ENCODE measurements around the gene LRRK2. TPM values are rescaled to one million over a fixed set of nuclear protein-coding genes. Genes with fewer than 3 reads are reported as not detected.
"Not testable (repeated sequence)": the region's sequence is repeated elsewhere in the genome, so short reads cannot be mapped to it uniquely, and the experiment has no call there.

Gene LRRK2
- total RNA-seq, 1 donor from 2014 or later = not detected

DNA sequence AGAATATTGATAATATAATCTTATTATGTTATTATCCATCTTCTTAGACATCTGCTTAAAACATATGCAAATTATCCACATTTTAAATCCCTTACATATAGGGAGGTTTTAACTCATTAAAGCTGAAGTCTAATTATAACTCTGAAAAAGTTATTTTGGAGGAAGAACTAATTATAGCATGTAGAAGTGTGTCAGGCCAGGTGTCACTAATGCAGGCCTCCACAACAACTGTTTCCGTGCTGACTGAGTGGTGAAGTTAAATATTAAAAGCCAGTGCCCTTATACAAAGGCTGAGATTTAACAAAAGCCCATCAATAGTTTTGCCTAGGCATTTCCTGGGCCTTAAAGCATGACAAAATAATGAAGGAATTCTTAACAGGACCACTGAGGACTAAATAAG, 157.4 kb downstream of the LRRK2 start:
- no peak overlapping the region for H3K27ac Mint-ChIP-seq (ENCODE audit: unreplicated experiment)
- peaks cover 4% of the 10 kb centered on the region for H3K9me3 Mint-ChIP-seq (ENCODE audit: unreplicated experiment)
- TF ChIP-seq, protein P1, sequence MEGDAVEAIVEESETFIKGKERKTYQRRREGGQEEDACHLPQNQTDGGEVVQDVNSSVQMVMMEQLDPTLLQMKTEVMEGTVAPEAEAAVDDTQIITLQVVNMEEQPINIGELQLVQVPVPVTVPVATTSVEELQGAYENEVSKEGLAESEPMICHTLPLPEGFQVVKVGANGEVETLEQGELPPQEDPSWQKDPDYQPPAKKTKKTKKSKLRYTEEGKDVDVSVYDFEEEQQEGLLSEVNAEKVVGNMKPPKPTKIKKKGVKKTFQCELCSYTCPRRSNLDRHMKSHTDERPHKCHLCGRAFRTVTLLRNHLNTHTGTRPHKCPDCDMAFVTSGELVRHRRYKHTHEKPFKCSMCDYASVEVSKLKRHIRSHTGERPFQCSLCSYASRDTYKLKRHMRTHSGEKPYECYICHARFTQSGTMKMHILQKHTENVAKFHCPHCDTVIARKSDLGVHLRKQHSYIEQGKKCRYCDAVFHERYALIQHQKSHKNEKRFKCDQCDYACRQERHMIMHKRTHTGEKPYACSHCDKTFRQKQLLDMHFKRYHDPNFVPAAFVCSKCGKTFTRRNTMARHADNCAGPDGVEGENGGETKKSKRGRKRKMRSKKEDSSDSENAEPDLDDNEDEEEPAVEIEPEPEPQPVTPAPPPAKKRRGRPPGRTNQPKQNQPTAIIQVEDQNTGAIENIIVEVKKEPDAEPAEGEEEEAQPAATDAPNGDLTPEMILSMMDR (IDR thresholded peaks at IDR 0.05; ENCODE audit: partially characterized antibody, unreplicated experiment) = no peak
- H3K4me1 Mint-ChIP-seq (ENCODE audit: low read depth, unreplicated experiment) = no peaks in the 10 kb centered on the region
- H3K4me3 Mint-ChIP-seq (ENCODE audit: unreplicated experiment) = no peak overlapping the region
- H3K36me3 Mint-ChIP-seq (ENCODE audit: unreplicated experiment) = no peaks in the 10 kb centered on the region
- no peak for DNase-seq
- peaks cover 2% of the 10 kb centered on the region for H3K27me3 Mint-ChIP-seq (ENCODE audit: unreplicated experiment)

DNA sequence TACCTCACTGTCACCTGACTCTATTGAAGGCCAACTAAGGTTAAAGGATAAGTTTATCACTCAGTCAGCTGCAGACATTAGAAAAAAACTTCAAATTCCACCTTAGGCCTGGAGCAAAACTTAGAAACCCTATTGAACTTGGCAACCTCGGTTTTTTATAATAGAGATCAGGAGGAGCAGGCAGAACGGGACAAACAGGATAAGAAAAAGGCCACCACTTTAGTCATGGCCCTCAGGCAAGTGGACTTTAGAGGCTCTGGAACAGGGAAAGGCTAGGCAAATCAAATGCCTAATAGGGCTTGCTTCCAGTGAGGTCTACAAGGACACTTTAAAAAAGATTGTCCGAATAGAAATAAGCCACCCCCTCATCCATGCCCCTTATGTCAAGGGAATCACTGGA, 162.5 kb downstream of the LRRK2 start:
- H3K36me3 Mint-ChIP-seq (ENCODE audit: unreplicated experiment); H3K27me3 Mint-ChIP-seq (ENCODE audit: unreplicated experiment); H3K27ac Mint-ChIP-seq (ENCODE audit: unreplicated experiment); H3K9me3 Mint-ChIP-seq (ENCODE audit: unreplicated experiment); DNase-seq; H3K4me1 Mint-ChIP-seq (ENCODE audit: low read depth, unreplicated experiment); H3K4me3 Mint-ChIP-seq (ENCODE audit: unreplicated experiment): not testable (repeated sequence)

DNA sequence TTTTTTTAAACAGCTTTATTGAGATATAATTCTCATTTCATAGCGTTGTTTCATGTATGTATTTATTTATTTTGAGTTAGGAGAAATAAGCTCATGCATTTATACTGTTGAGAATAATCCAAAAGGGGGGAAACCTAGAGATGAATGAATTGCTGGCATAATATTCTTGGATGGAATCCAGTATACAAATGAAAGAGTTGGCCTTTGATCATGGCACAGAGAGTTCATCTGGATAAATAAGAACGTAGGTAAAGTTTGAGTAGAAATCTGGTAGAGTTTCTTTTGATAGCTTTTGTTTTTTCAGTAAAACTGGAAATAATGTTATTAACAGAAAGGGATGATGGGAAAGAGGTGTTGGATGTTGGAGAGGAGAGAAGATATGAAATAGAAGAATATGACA, 166.2 kb downstream of the LRRK2 start:
- TF ChIP-seq, protein P1 (IDR thresholded peaks at IDR 0.05; ENCODE audit: partially characterized antibody, unreplicated experiment) = no peak
- Mint-ChIP-seq H3K4me3 (ENCODE audit: unreplicated experiment) (no peak overlapping the region), H3K4me1 (ENCODE audit: low read depth, unreplicated experiment) (no peaks in the 10 kb centered on the region)

DNA sequence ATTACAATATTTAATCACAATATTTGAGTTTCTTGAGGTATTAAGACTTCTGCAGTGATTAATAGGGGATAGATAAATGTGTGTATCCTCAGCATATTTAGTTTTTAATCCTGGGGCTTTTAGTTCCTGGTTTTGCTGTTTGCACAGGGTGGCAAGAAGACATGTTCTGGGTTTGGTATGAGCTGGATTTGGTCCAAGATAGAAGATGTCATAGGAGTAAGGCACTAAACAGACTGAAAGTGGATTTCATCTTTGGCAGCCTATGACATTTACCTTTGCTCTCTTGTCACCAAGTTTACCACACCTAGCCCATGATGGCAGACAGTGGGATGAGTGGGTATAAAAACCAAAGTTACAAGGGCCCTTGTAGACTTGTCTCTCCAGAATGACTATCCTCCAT, 168.2 kb downstream of the LRRK2 start:
- no peaks in the 10 kb centered on the region for H3K27me3 Mint-ChIP-seq (ENCODE audit: unreplicated experiment)
- TF ChIP-seq, protein P1 (IDR thresholded peaks at IDR 0.05; ENCODE audit: partially characterized antibody, unreplicated experiment) = no peak
- peaks cover 5% of the 10 kb centered on the region for H3K36me3 Mint-ChIP-seq (ENCODE audit: unreplicated experiment)
- no peak for DNase-seq
- H3K9me3 Mint-ChIP-seq (ENCODE audit: unreplicated experiment) = peaks cover 1% of the 10 kb centered on the region
- no peak overlapping the region for H3K27ac Mint-ChIP-seq (ENCODE audit: unreplicated experiment)
- no peak overlapping the region for H3K4me3 Mint-ChIP-seq (ENCODE audit: unreplicated experiment)
- peaks cover 8% of the 10 kb centered on the region for H3K4me1 Mint-ChIP-seq (ENCODE audit: low read depth, unreplicated experiment)

More for the DNA sequence above, 166.2 kb downstream of the LRRK2 start:
- H3K36me3 Mint-ChIP-seq (ENCODE audit: unreplicated experiment) = peaks cover 5% of the 10 kb centered on the region
- H3K27me3 Mint-ChIP-seq (ENCODE audit: unreplicated experiment) = no peaks in the 10 kb centered on the region
- H3K9me3 Mint-ChIP-seq (ENCODE audit: unreplicated experiment) = peaks cover 1% of the 10 kb centered on the region
- no peak for DNase-seq
- no peak overlapping the region for H3K27ac Mint-ChIP-seq (ENCODE audit: unreplicated experiment)

DNA sequence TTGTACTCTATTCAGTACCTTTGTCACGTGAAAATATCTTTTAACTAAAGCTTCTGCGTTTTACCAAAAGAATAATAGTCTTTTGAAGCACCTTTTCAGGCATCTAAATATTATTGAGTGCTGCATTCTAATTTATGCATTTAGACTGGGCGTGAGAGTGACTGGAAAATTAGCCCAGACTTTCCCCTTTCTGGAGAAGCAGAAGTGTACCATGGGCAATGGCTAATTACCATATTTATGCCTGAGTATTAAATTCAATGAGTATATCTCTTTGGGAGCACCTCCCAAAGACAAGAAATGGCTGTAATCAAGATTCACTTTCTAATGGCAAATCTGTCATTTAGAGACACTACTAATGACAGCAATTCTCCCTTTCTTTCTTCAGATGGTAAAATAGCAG, 174.9 kb downstream of the LRRK2 start:
- Mint-ChIP-seq H3K27me3 (ENCODE audit: unreplicated experiment) (no peaks in the 10 kb centered on the region), H3K4me3 (ENCODE audit: unreplicated experiment) (no peak overlapping the region), H3K36me3 (ENCODE audit: unreplicated experiment) (peaks cover 5% of the 10 kb centered on the region), H3K27ac (ENCODE audit: unreplicated experiment) (no peak overlapping the region), H3K9me3 (ENCODE audit: unreplicated experiment) (no peaks in the 10 kb centered on the region), H3K4me1 (ENCODE audit: low read depth, unreplicated experiment) (peaks cover 27% of the 10 kb centered on the region)
- TF ChIP-seq, protein P1 (IDR thresholded peaks at IDR 0.05; ENCODE audit: partially characterized antibody, unreplicated experiment) = no peak
- no peak for DNase-seq

DNA sequence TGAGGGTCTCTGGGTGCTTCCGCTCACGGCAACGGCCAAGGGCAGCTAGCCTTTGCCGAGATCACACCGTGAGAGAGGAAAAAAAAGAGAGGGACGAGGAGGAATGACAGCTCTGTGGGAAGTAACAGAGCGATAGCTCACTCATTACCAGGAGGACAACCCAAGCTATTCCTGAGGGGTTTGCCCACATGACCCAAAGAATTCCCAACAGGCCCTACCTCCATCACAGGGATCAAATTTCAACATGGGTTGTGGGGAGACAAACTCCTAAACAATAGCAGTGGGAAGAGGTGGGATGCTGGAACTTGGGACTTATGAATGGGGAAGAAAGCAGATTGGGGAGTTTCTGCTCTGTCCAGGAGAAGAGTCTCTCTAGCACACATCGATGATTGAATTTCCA, 180.6 kb downstream of the LRRK2 start:
- Mint-ChIP-seq H3K9me3 (ENCODE audit: unreplicated experiment) (no peaks in the 10 kb centered on the region), H3K4me1 (ENCODE audit: low read depth, unreplicated experiment) (peaks cover 9% of the 10 kb centered on the region), H3K27ac (ENCODE audit: unreplicated experiment) (no peak overlapping the region), H3K4me3 (ENCODE audit: unreplicated experiment) (no peak overlapping the region), H3K36me3 (ENCODE audit: unreplicated experiment) (no peaks in the 10 kb centered on the region), H3K27me3 (ENCODE audit: unreplicated experiment) (no peaks in the 10 kb centered on the region)
- DNase-seq = no peak
- TF ChIP-seq, protein P1 (IDR thresholded peaks at IDR 0.05; ENCODE audit: partially characterized antibody, unreplicated experiment) = no peak

Data from glutamatergic neuron (in vitro differentiated cells).